K562 (cell line): Measurements from ENCODE around the gene SCIN. TPM values are rescaled to one million over a fixed set of nuclear protein-coding genes. Genes with fewer than 3 reads are reported as not detected.

ENCODE experiments used
- CCNT2 ChIP-seq: IDR thresholded peaks from 2 replicates; pipeline ENCODE4 v1.6.1; 2011; ENCODE audit warnings: borderline replicate concordance, low read depth, mild to moderate bottlenecking, moderate library complexity, mixed read lengths, low read length; ENCODE audit not compliant: insufficient read length; ENCODE audit errors: extremely low read depth
- CREBBP ChIP-seq: IDR thresholded peaks from one replicate; pipeline ENCODE4 v1.6.1; 2012; ENCODE audit warnings: low read depth, mild to moderate bottlenecking, control low read depth, inconsistent platforms, low read length
- DDX20 ChIP-seq: fragments of 450-650 bp; IDR thresholded peaks from 2 replicates; pipeline ENCODE4 v1.6.1; 2016; ENCODE audit warnings: missing genetic modification characterization, low read depth, mild to moderate bottlenecking, missing compliant biosample characterization, moderate library complexity
- FUS ChIP-seq: fragments of 200-400 bp; formaldehyde crosslinking; optimal IDR thresholded peaks from 2 replicates; pipeline ENCODE3; 2017; ENCODE audit warnings: low read depth, low read length
- HDAC1 ChIP-seq, 2 experiments: fragments of 450-650 bp; IDR thresholded peaks; 2 replicates each; pipeline ENCODE4 v1.6.1; 2016 to 2017; ENCODE audit warnings: inconsistent platforms in 1 of 2, mild to moderate bottlenecking in 1 of 2, moderate library complexity in 1 of 2
- HNRNPH1 ChIP-seq: fragments of 200-400 bp; formaldehyde crosslinking; optimal IDR thresholded peaks from 2 replicates; pipeline ENCODE3; 2017; ENCODE audit warnings: low read depth, mild to moderate bottlenecking, low read length, moderate library complexity
- KDM1A ChIP-seq, 2 experiments: fragments of 450-650 bp; IDR thresholded peaks; 2 replicates each; pipeline ENCODE4 v1.6.1; 2016; ENCODE audit warnings: mild to moderate bottlenecking in 2 of 2
- KDM2B ChIP-seq: fragments of 250-450 bp; sonication (Bioruptor Pico); IDR thresholded peaks from 2 replicates; pipeline ENCODE4 v1.8.0; 2021; ENCODE audit warnings: mild to moderate bottlenecking, moderate library complexity
- KHSRP ChIP-seq: fragments of 450-650 bp; IDR thresholded peaks from 2 replicates; pipeline ENCODE4 v1.6.1; 2017
- MLLT1 ChIP-seq, 2 experiments: fragments of 450-650 bp; IDR thresholded peaks; 2 replicates each; pipeline ENCODE4 v1.6.1; 2016
- NFXL1 ChIP-seq: fragments of 450-650 bp; formaldehyde crosslinking; IDR thresholded peaks from 2 replicates; pipeline ENCODE4 v1.4.0; 2021; ENCODE audit warnings: mild to moderate bottlenecking
- SMAD3 ChIP-seq: fragments of 450-650 bp; formaldehyde crosslinking; conservative IDR thresholded peaks from 2 replicates; pipeline ENCODE4 v1.4.0; 2020; ENCODE audit warnings: mild to moderate bottlenecking
- TOE1 ChIP-seq, 2 experiments: fragments of 450-650 bp in 1 of 2; sonication (generic) in 1 of 2; formaldehyde crosslinking in 1 of 2; IDR thresholded peaks; 2 replicates each; pipeline versions ENCODE4 v1.7.1 to v1.8.0; 2016 to 2022; ENCODE audit warnings: borderline replicate concordance in 2 of 2, mild to moderate bottlenecking in 2 of 2, antibody characterized with exemption in 1 of 2, inconsistent platforms in 1 of 2, low read depth in 1 of 2, missing genetic modification reagents in 1 of 2, moderate library complexity in 1 of 2
- ZBTB40 ChIP-seq, 2 experiments: fragments of 450-650 bp in 1 of 2; sonication (generic) in 1 of 2; formaldehyde crosslinking in 1 of 2; IDR thresholded peaks; 2 replicates each; pipeline versions ENCODE4 v1.7.1 to v1.9.0; 2016 to 2022; ENCODE audit warnings: inconsistent platforms in 1 of 2, mild to moderate bottlenecking in 1 of 2, missing genetic modification reagents in 1 of 2
- polyA plus RNA-seq, 8 experiments: library from polyadenylated mRNA; depleted of rRNA in 4 of 8; stranded (reverse) in 5 of 8; unstranded in 3 of 8; fragments of >200 nt; fragmentation: Nextera tagmentation in 2 of 8; fragmentation: Illumina TruSeq in 1 of 8; extraction: Ambion mirVana in 2 of 8; extraction: Trizol in 1 of 8; gene quantifications; 2 replicates each; pipeline versions ENCODE4 v1.2.1 to v1.2.3, GENCODE V29; 2011 to 2014; ENCODE audit warnings: inconsistent platforms in 1 of 8, missing spikeins in 1 of 8
- total RNA-seq, 7 experiments: library from RNA; depleted of rRNA in 6 of 7; stranded (reverse); fragments of >200 nt in 6 of 7; fragmentation: Illumina TruSeq in 2 of 7; extraction: Trizol in 2 of 7; gene quantifications; 2 replicates each; pipeline versions ENCODE4 v1.2.1 to v1.2.3, GENCODE V29; 2011 to 2021; ENCODE audit warnings: low replicate concordance in 1 of 7

The SCIN gene
- total and polyA plus RNA-seq, 9 of the 15 experiments (the other 6 are each of a cell fraction or from before 2014, with no cell fraction given): 0.67 to 18.2 (median 10.6) TPM

- TF ChIP-seq FUS (no peak), DDX20 (tag) (no peak), HDAC1 (IDR thresholded peaks at IDR 0.05) (0 out of 4 replicates have a peak, but pooled peaks of 1 of the 2 experiments have one; percentile 24), CCNT2 (peak; percentile 30), KHSRP (no peak), ZBTB40 (IDR thresholded peaks at IDR 0.05) (peak; percentile 56; the same call in 1 of the 2 replicates), ZBTB40 (CRISPR knock-in tag; IDR thresholded peaks at IDR 0.05) (no peak), NFXL1 (CRISPR knock-in tag) (no peak), KDM2B (CRISPR knock-in tag) (no peak), SMAD3 (CRISPR knock-in tag) (no peak), TOE1 (IDR thresholded peaks at IDR 0.05; ENCODE audit: borderline replicate concordance) (no peak), TOE1 (CRISPR knock-in tag; IDR thresholded peaks at IDR 0.05; ENCODE audit: borderline replicate concordance, low read depth) (no peak), HNRNPH1 (no peak), MLLT1 (IDR thresholded peaks at IDR 0.05) (peak; percentile 91 to 93; a peak in 3 of 4 replicates), KDM1A (IDR thresholded peaks at IDR 0.05) (0 out of 4 replicates have a peak, but pooled peaks of 1 of the 2 experiments have one; percentile 25), CREBBP (no peak)
Observed at GRCh38 chr7:12690041-12690878, 119.7 kb downstream of the SCIN start (continued).
